HG02763 (cell line): Measurements from ENCODE around the gene MEIS2.
A peak's percentile ranks its signal among the peaks of the same experiment; 100 is the strongest.

Experiments used
- ATAC-seq: cut with Tn5 transposase; IDR thresholded peaks from one replicate; pipeline ENCODE4 v1.9.1; 2021; ENCODE audit warnings: mild to moderate bottlenecking, moderate library complexity; ENCODE audit not compliant: unreplicated experiment

Gene MEIS2

GRCh38 chr15:37098468-37099318, 1.7 kb downstream of the MEIS2 start:
- ATAC-seq: peak; percentile 36

GRCh38 chr15:37097144-37097919, 3.0 kb downstream of the MEIS2 start:
- no peak for ATAC-seq

GRCh38 chr15:37096558-37097143, 3.7 kb downstream of the MEIS2 start:
- ATAC-seq: no peak

GRCh38 chr15:37095770-37096557, 4.4 kb downstream of the MEIS2 start:
- ATAC-seq: no peak

- no peak for ATAC-seq
These were observed 5.2 kb downstream of the MEIS2 start for GRCh38 chr15:37094915-37095711.

GRCh38 chr15:37094333-37094914, 5.9 kb downstream of the MEIS2 start:
- ATAC-seq: no peak

GRCh38 chr15:37093480-37094332, 6.6 kb downstream of the MEIS2 start:
- no peak for ATAC-seq

GRCh38 chr15:37090543-37091175, 9.7 kb downstream of the MEIS2 start:
- no peak for ATAC-seq

GRCh38 chr15:37088436-37088835, 11.9 kb downstream of the MEIS2 start:
- ATAC-seq: no peak

- ATAC-seq: no peak
These were observed 13.2 kb downstream of the MEIS2 start for GRCh38 chr15:37087131-37087588.

- ATAC-seq: no peak
These were observed 13.8 kb downstream of the MEIS2 start for GRCh38 chr15:37086521-37086920.

GRCh38 chr15:37086120-37086519, 14.2 kb downstream of the MEIS2 start:
- ATAC-seq: no peak

- ATAC-seq: no peak
These were observed 15.7 kb downstream of the MEIS2 start for GRCh38 chr15:37084602-37085001.

- no peak for ATAC-seq
These were observed 16.7 kb downstream of the MEIS2 start for GRCh38 chr15:37083610-37084009.

- no peak for ATAC-seq
These were observed 18.4 kb downstream of the MEIS2 start for GRCh38 chr15:37081983-37082382.

- ATAC-seq: no peak
These were observed 20.0 kb downstream of the MEIS2 start for GRCh38 chr15:37080261-37080921.

- ATAC-seq: no peak
These were observed 20.6 kb downstream of the MEIS2 start for GRCh38 chr15:37079726-37080125.

GRCh38 chr15:37078566-37078965, 21.8 kb downstream of the MEIS2 start:
- no peak for ATAC-seq
